Measurements from ENCODE around the gene KATNAL1. TPM values are rescaled to one million over a fixed set of nuclear protein-coding genes. Genes with fewer than 3 reads are reported as not detected.

KATNAL1 gene
- total RNA-seq, 1 donor from 2014 or later = 42.0 TPM

DNA sequence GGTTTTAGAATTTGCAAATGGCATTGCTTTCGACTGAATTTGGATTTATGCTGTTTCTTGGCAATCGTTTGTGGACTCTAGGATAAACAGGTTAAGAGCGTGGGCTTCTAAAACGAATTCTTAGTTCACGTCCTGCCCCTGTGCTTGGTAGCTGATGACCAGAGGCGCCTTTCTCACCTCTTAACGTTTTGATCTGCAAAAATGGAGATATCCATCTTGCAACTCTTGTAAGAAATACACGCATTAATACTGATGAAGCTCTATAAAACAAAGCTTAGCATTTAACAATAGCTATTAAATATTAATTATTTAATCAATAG is 580 bp upstream of the KATNAL1 start:
- peak overlapping the region; percentile 96 for H3K9ac ChIP-seq (ENCODE audit: low read length)
- H3K27ac ChIP-seq (ENCODE audit: low read depth, low read length) = peak overlapping the region; percentile 87
- no peak for DNase-seq (ENCODE audit: low read depth)
- Mint-ChIP-seq H3K9me3 (ENCODE audit: unreplicated experiment) (no peaks in the 10 kb centered on the region), H3K27me3 (ENCODE audit: low read depth, unreplicated experiment) (no peaks in the 10 kb centered on the region), H3K27ac (ENCODE audit: unreplicated experiment) (no peak overlapping the region), H3K4me3 (ENCODE audit: unreplicated experiment) (peak overlapping the region; percentile 86), H3K36me3 (ENCODE audit: low read depth, unreplicated experiment) (no peaks in the 10 kb centered on the region), H3K4me1 (ENCODE audit: low read depth, unreplicated experiment) (peaks cover 30% of the 10 kb centered on the region)
- H3K9me3 ChIP-seq (ENCODE audit: insufficient read depth, low read depth, low read length) = no peaks in the 10 kb centered on the region
- H3K4me1 ChIP-seq (ENCODE audit: insufficient read depth, low read length) = peaks cover 22% of the 10 kb centered on the region
- no peaks in the 10 kb centered on the region for H3K36me3 ChIP-seq (ENCODE audit: insufficient read depth, low read length)
- H3K4me3 ChIP-seq (ENCODE audit: insufficient read depth, low read depth, low read length) = peak overlapping the region; percentile 87
- H3K79me2 ChIP-seq (ENCODE audit: insufficient read depth, low read length) = peaks cover 38% of the 10 kb centered on the region
- H4K20me1 ChIP-seq (ENCODE audit: insufficient read depth, low read length) = no peaks in the 10 kb centered on the region
- TF ChIP-seq, protein P1, sequence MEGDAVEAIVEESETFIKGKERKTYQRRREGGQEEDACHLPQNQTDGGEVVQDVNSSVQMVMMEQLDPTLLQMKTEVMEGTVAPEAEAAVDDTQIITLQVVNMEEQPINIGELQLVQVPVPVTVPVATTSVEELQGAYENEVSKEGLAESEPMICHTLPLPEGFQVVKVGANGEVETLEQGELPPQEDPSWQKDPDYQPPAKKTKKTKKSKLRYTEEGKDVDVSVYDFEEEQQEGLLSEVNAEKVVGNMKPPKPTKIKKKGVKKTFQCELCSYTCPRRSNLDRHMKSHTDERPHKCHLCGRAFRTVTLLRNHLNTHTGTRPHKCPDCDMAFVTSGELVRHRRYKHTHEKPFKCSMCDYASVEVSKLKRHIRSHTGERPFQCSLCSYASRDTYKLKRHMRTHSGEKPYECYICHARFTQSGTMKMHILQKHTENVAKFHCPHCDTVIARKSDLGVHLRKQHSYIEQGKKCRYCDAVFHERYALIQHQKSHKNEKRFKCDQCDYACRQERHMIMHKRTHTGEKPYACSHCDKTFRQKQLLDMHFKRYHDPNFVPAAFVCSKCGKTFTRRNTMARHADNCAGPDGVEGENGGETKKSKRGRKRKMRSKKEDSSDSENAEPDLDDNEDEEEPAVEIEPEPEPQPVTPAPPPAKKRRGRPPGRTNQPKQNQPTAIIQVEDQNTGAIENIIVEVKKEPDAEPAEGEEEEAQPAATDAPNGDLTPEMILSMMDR (IDR thresholded peaks at IDR 0.05; ENCODE audit: insufficient read depth, low read depth, low read length) = no peak
- TF ChIP-seq EZH2 (IDR thresholded peaks at IDR 0.05; ENCODE audit: insufficient read depth, low read length) = no peak
- peak overlapping the region; percentile 88 for H3K4me2 ChIP-seq (ENCODE audit: low read length)
- no peaks in the 10 kb centered on the region for H3K27me3 ChIP-seq (ENCODE audit: insufficient read depth, low read length)
- no peak for FAIRE-seq
- H2AFZ ChIP-seq (ENCODE audit: low read depth, low read length) = peak overlapping the region; percentile 96

DNA sequence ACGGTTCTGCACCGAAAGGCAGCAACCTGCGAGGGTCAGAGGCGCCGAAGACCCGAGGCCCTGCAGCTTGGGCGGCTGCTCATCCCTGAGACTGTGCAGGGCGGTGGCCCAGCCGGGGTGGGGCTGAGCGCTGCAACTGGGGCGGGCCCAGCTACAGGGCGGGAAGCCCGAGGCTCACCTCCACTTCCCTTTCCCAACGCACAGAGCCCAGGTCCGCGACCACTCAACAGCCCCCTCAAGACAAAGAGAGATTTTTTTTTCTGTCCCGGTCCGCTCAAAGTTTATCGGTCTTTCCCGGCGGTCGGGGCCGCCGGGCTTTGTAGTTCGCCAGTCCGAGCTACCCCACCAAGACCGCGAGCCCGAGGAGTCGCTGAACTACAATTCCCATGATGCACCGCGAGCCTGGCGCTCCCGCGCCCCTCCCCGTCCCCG is 573 bp downstream of the KATNAL1 start:
- Histone ChIP-seq H3K9ac (ENCODE audit: low read length) (peak overlapping the region; percentile 96), H4K20me1 (ENCODE audit: insufficient read depth, low read length) (no peaks in the 10 kb centered on the region), H3K4me2 (ENCODE audit: low read length) (peak overlapping the region; percentile 88), H3K4me3 (ENCODE audit: insufficient read depth, low read depth, low read length) (peak overlapping the region; percentile 87), H3K27ac (ENCODE audit: low read depth, low read length) (peak overlapping the region; percentile 87), H3K27me3 (ENCODE audit: insufficient read depth, low read length) (no peaks in the 10 kb centered on the region), H2AFZ (ENCODE audit: low read depth, low read length) (peak overlapping the region; percentile 96), H3K79me2 (ENCODE audit: insufficient read depth, low read length) (peaks cover 50% of the 10 kb centered on the region), H3K4me1 (ENCODE audit: insufficient read depth, low read length) (peaks cover 25% of the 10 kb centered on the region), H3K9me3 (ENCODE audit: insufficient read depth, low read depth, low read length) (no peaks in the 10 kb centered on the region), H3K36me3 (ENCODE audit: insufficient read depth, low read length) (no peaks in the 10 kb centered on the region)
- DNase-seq (ENCODE audit: low read depth) = peak; percentile 80
- Mint-ChIP-seq H3K27me3 (ENCODE audit: low read depth, unreplicated experiment) (no peaks in the 10 kb centered on the region), H3K4me3 (ENCODE audit: unreplicated experiment) (peak overlapping the region; percentile 86), H3K27ac (ENCODE audit: unreplicated experiment) (peak overlapping the region; percentile 10), H3K36me3 (ENCODE audit: low read depth, unreplicated experiment) (no peaks in the 10 kb centered on the region), H3K4me1 (ENCODE audit: low read depth, unreplicated experiment) (peaks cover 38% of the 10 kb centered on the region), H3K9me3 (ENCODE audit: unreplicated experiment) (no peaks in the 10 kb centered on the region)
- TF ChIP-seq EZH2 (IDR thresholded peaks at IDR 0.05; ENCODE audit: insufficient read depth, low read length) = no peak
- TF ChIP-seq, protein P1 (IDR thresholded peaks at IDR 0.05; ENCODE audit: insufficient read depth, low read depth, low read length) = no peak
- FAIRE-seq = no peak

DNA sequence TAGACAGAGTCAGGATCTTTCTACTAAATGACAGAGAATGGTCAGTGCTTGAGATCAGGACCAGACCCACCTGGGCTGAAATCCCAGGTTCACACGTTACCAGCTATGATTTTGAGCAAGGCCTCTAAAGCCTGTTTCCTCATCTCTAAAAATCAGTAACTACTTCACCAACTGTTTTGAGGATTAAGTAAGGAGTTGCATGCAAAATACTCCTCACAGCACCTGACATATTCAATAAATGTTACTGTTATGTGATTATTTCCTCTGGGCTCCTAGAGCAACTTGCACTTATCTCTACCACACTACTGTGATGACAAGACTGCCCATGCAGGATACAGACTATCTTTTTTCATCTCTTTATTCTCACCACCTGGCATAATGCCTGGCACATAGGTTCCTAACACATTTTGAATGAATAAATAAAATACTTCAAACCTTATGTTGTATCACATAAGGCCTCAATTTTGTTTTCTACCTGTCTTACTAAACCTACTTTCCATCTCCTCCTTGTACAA is 1.8 kb downstream of the KATNAL1 start:
- Histone ChIP-seq H3K79me2 (ENCODE audit: insufficient read depth, low read length) (peaks cover 56% of the 10 kb centered on the region), H3K4me1 (ENCODE audit: insufficient read depth, low read length) (peaks cover 32% of the 10 kb centered on the region)
- TF ChIP-seq, protein P1 (IDR thresholded peaks at IDR 0.05; ENCODE audit: insufficient read depth, low read depth, low read length) = no peak
- TF ChIP-seq EZH2 (IDR thresholded peaks at IDR 0.05; ENCODE audit: insufficient read depth, low read length) = no peak

More for the DNA sequence above, 1.8 kb downstream of the KATNAL1 start:
- no peaks in the 10 kb centered on the region for H4K20me1 ChIP-seq (ENCODE audit: insufficient read depth, low read length)
- H3K36me3 ChIP-seq (ENCODE audit: insufficient read depth, low read length) = no peaks in the 10 kb centered on the region
- no peaks in the 10 kb centered on the region for H3K27me3 Mint-ChIP-seq (ENCODE audit: low read depth, unreplicated experiment)
- H3K9ac ChIP-seq (ENCODE audit: low read length) = peak overlapping the region; percentile 96
- H3K27ac Mint-ChIP-seq (ENCODE audit: unreplicated experiment) = no peak overlapping the region
- peak overlapping the region; percentile 88 for H3K4me2 ChIP-seq (ENCODE audit: low read length)
- H3K27ac ChIP-seq (ENCODE audit: low read depth, low read length) = no peak overlapping the region
- no peaks in the 10 kb centered on the region for H3K27me3 ChIP-seq (ENCODE audit: insufficient read depth, low read length)
- peak overlapping the region; percentile 87 for H3K4me3 ChIP-seq (ENCODE audit: insufficient read depth, low read depth, low read length)
- no peaks in the 10 kb centered on the region for H3K36me3 Mint-ChIP-seq (ENCODE audit: low read depth, unreplicated experiment)
- no peaks in the 10 kb centered on the region for H3K9me3 ChIP-seq (ENCODE audit: insufficient read depth, low read depth, low read length)
- no peaks in the 10 kb centered on the region for H3K9me3 Mint-ChIP-seq (ENCODE audit: unreplicated experiment)
- DNase-seq (ENCODE audit: low read depth) = no peak
- H3K4me1 Mint-ChIP-seq (ENCODE audit: low read depth, unreplicated experiment) = peaks cover 41% of the 10 kb centered on the region
- no peak for FAIRE-seq
- H2AFZ ChIP-seq (ENCODE audit: low read depth, low read length) = no peak overlapping the region
- H3K4me3 Mint-ChIP-seq (ENCODE audit: unreplicated experiment) = peak overlapping the region; percentile 86
